ENCODE measurements around the gene ATP5PF.
"Not testable (repeated sequence)": the region's sequence is repeated elsewhere in the genome, so short reads cannot be mapped to it uniquely, and the experiment has no call there.

Gene ATP5PF

GRCh38 chr21:25721987-25722386 lies 12.7 kb downstream of the ATP5PF start:
- DNase-seq = no peak

- DNase-seq = no peak
Measured at GRCh38 chr21:25717491-25718147, 17.1 kb downstream of the ATP5PF start.

GRCh38 chr21:25714066-25714465 lies 20.6 kb downstream of the ATP5PF start:
- DNase-seq = not testable (repeated sequence)

GRCh38 chr21:25710550-25710949 lies 24.2 kb downstream of the ATP5PF start:
- no peak for DNase-seq

- DNase-seq = no peak
Measured at GRCh38 chr21:25709684-25710265, 24.9 kb downstream of the ATP5PF start.

GRCh38 chr21:25708467-25709065 lies 26.1 kb downstream of the ATP5PF start:
- DNase-seq = peak; percentile 18

GRCh38 chr21:25701529-25701928 lies 33.2 kb downstream of the ATP5PF start:
- DNase-seq = no peak

- no peak for DNase-seq
Measured at GRCh38 chr21:25700741-25701140, 34.0 kb downstream of the ATP5PF start.

- not testable (repeated sequence) for DNase-seq
Measured at GRCh38 chr21:25695461-25695860, 39.2 kb downstream of the ATP5PF start.

- no peak for DNase-seq
Measured at GRCh38 chr21:25691976-25692375, 42.7 kb downstream of the ATP5PF start.

GRCh38 chr21:25689226-25689625 lies 45.5 kb downstream of the ATP5PF start:
- DNase-seq = no peak

- no peak for DNase-seq
Measured at GRCh38 chr21:25688275-25689155, 46.2 kb downstream of the ATP5PF start.

GRCh38 chr21:25687787-25688186 lies 46.9 kb downstream of the ATP5PF start:
- DNase-seq = no peak

- DNase-seq = no peak
Measured at GRCh38 chr21:25682382-25682781, 52.3 kb downstream of the ATP5PF start.

GRCh38 chr21:25676451-25676850 lies 58.3 kb downstream of the ATP5PF start:
- no peak for DNase-seq
